Right lobe of liver (tissue), 6 donors: ENCODE results near the gene ENOX1. TPM values are rescaled to one million over a fixed set of nuclear protein-coding genes. Genes with fewer than 3 reads are reported as not detected.

ENCODE experiments used
- ATAC-seq, 4 donors: fragments of 200-7000 bp; cut with Tn5 transposase; one replicate each; pipeline ENCODE4 v1.9.1; 2020; ENCODE audit warnings: mild to moderate bottlenecking in 4 of 4, moderate library complexity in 4 of 4
- DNase-seq, 3 donors: peaks; one replicate each; pipeline ENCODE4 v3.0.0-alpha.2; 2020
- H3K27ac ChIP-seq, 3 donors: fragments of 200-600 bp; one replicate each; pipeline ENCODE4 v1.8.0; 2022
- H3K27me3 ChIP-seq, 2 donors: fragments of 200-600 bp; one replicate each; pipeline ENCODE4 v1.8.0; 2022
- H3K36me3 ChIP-seq, 4 donors: fragments of 200-600 bp; sonication (generic) in 1 of 4; one replicate each; pipeline versions ENCODE4 v1.5.1 to v1.8.0; 2017 to 2022; ENCODE audit warnings: control low read depth in 1 of 4
- H3K4me1 ChIP-seq, 4 donors: fragments of 200-600 bp; sonication (generic) in 1 of 4; one replicate each; pipeline versions ENCODE4 v1.5.1 to v1.8.0; 2017 to 2022; ENCODE audit warnings: control low read depth in 1 of 4
- H3K4me3 ChIP-seq, 3 donors: fragments of 200-600 bp; one replicate each; pipeline ENCODE4 v1.8.0; 2022
- H3K9me3 ChIP-seq, 4 donors: fragments of 200-600 bp; sonication (generic) in 1 of 4; one replicate each; pipeline versions ENCODE4 v1.5.1 to v1.8.0; 2017 to 2022; ENCODE audit warnings: control low read depth in 1 of 4
- CTCF ChIP-seq, 4 donors: fragments of 200-600 bp in 3 of 4; fragments of 450-650 bp in 1 of 4; IDR thresholded peaks; one replicate each; pipeline versions ENCODE4 v1.5.1 to v1.8.0; 2016 to 2022; ENCODE audit warnings: antibody characterized with exemption in 4 of 4, mild to moderate bottlenecking in 2 of 4
- POLR2A ChIP-seq: fragments of 450-650 bp; IDR thresholded peaks from one replicate; pipeline ENCODE4 v1.6.1; 2017; ENCODE audit warnings: antibody characterized with exemption, mild to moderate bottlenecking
- WGBS: methylation state at CpG from one replicate; pipeline ENCODE4 v1.1.6; 2018; ENCODE audit warnings: low coverage, low lambda C conversion rate; ENCODE audit not compliant: insufficient coverage; ENCODE audit errors: missing lambda C conversion rate; 5-methylcytosine and 5-hydroxymethylcytosine counted together
- intact Hi-C, 2 donors: fragments of 100-400 bp; cut with DNase I; formaldehyde crosslinking; loops; one replicate each; pipeline versions ENCODE4 v1.11.2 to v1.14.1; 2022
- total RNA-seq, 6 experiments: library from RNA; depleted of rRNA in 2 of 6; stranded (reverse); fragments of >200 nt in 2 of 6; fragmentation: NEBNext Ultra II Directional in 3 of 6; extraction: Animal tissue kit (Norgen Biotek cat#: 25700) in 3 of 6; gene quantifications; one replicate each; pipeline versions ENCODE4 v1.1.0 to v1.2.4, GENCODE V29; 2016 to 2023
- donor health status: DM: no; HTN: yes; CAD: no.
- donor health status: DM: no; HTN: no; CAD: no.
- donor health status: DM: no; HTN: no; CAD: no.
- donor health status: DM: no; HTN: yes; CAD: no.
- donor health status: DM: no; HTN: yes; CAD: no.

The ENOX1 gene
- total RNA-seq, 6 experiments from 2014 or later: 0.07 to 0.16 TPM; not detected in 4

- 100% methylated on average over 1 of the region's 1 CpG for WGBS
- no peak for TF ChIP-seq CTCF (IDR thresholded peaks at IDR 0.05)
- no peak for TF ChIP-seq POLR2A
- ATAC-seq (no peak), DNase-seq (no peak)
- intact Hi-C loops: no loop called here
- Histone ChIP-seq H3K27me3 (no peaks in the 10 kb centered on the region), H3K9me3 (no peaks in the 10 kb centered on the region), H3K4me3 (no peak overlapping the region), H3K36me3 (no peaks in the 10 kb centered on the region), H3K4me1 (no peaks in the 10 kb centered on the region), H3K27ac (no peak overlapping the region)
These were observed 381.3 kb downstream of the ENOX1 start for GRCh38 chr13:43405457-43405856.

- no peak for ATAC-seq
- H3K4me1 ChIP-seq: no peaks in the 10 kb centered on the region
- H3K36me3 ChIP-seq: no peaks in the 10 kb centered on the region
- H3K27ac ChIP-seq: no peak overlapping the region
- intact Hi-C loops: no loop called here
- DNase-seq: no peak
- H3K4me3 ChIP-seq: no peak overlapping the region
- H3K27me3 ChIP-seq: no peaks in the 10 kb centered on the region
- no peak for TF ChIP-seq POLR2A
- no peak for TF ChIP-seq CTCF (IDR thresholded peaks at IDR 0.05)
- WGBS: 93% methylated on average over 1 of the region's 1 CpG
- H3K9me3 ChIP-seq: no peaks in the 10 kb centered on the region
These were observed 384.4 kb downstream of the ENOX1 start for GRCh38 chr13:43402380-43402779.

GRCh38 chr13:43401361-43401760 is 385.4 kb downstream of the ENOX1 start:
- ATAC-seq (no peak), DNase-seq (no peak)
- Histone ChIP-seq H3K4me1 (no peaks in the 10 kb centered on the region), H3K27ac (no peak overlapping the region), H3K4me3 (no peak overlapping the region), H3K27me3 (no peaks in the 10 kb centered on the region), H3K36me3 (no peaks in the 10 kb centered on the region), H3K9me3 (no peaks in the 10 kb centered on the region)
- TF ChIP-seq CTCF (IDR thresholded peaks at IDR 0.05): no peak
- TF ChIP-seq POLR2A: no peak
- 44% methylated on average over 4 of the region's 4 CpGs for WGBS
- intact Hi-C loops: no loop called here

- no peak for ATAC-seq
- H3K36me3 ChIP-seq: no peaks in the 10 kb centered on the region
- WGBS: 75% methylated on average over 2 of the region's 3 CpGs
- H3K27ac ChIP-seq: no peak overlapping the region
- DNase-seq: no peak
- intact Hi-C loops: no loop called here
- H3K4me3 ChIP-seq: no peak overlapping the region
- TF ChIP-seq CTCF (IDR thresholded peaks at IDR 0.05) (no peak), POLR2A (no peak)
- H3K27me3 ChIP-seq: no peaks in the 10 kb centered on the region
- H3K4me1 ChIP-seq: no peaks in the 10 kb centered on the region
- H3K9me3 ChIP-seq: no peaks in the 10 kb centered on the region
These were observed 389.7 kb downstream of the ENOX1 start for GRCh38 chr13:43397111-43397510.

GRCh38 chr13:43391036-43391435 is 395.7 kb downstream of the ENOX1 start:
- WGBS: 38% methylated on average over 5 of the region's 5 CpGs
- intact Hi-C loops: no loop called here
- Histone ChIP-seq H3K4me1 (peaks cover 0 to 19% (median 3%) of the 10 kb centered on the region in 4 donors), H3K36me3 (no peaks in the 10 kb centered on the region), H3K9me3 (no peaks in the 10 kb centered on the region), H3K4me3 (no peak overlapping the region), H3K27ac (no peak overlapping the region), H3K27me3 (no peaks in the 10 kb centered on the region)
- TF ChIP-seq CTCF (IDR thresholded peaks at IDR 0.05) (no peak), POLR2A (no peak)
- ATAC-seq (no peak), DNase-seq (no peak)
